ENCODE data around the gene NIPAL4.

The NIPAL4 gene

DNA sequence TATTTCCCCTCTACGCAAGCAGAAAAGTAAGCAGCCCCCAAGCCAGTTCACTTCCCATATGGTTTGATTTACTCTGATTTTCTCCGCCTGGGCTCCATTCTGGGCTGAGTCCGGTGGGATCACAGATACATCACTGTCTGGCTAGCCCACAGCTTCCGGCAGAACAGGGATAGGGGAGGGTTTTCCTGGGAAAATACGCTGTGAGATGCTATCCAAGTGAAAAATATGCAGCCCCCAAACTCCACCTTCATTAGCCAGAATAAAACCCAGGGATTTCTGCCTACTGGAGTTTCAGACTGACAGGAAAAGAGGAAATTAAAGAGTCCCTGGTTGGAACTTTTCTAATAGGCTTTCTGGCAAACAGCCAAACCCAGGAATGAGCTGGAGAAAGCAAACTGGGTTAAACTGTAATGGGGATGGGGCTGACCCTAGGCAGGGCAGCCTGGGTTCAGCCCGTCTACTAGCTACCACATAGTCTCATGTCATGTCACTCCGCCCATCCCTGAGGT, 16.9 kb upstream of the NIPAL4 start:
- Histone ChIP-seq H3K27ac (no peak overlapping the region), H3K9me3 (no peaks in the 10 kb centered on the region), H3K4me3 (ENCODE audit: low read depth in 1 of 2, low read length in 1 of 2) (no peak overlapping the region), H3K36me3 (no peaks in the 10 kb centered on the region), H3K27me3 (peaks cover 41% of the 10 kb centered on the region), H3K4me1 (ENCODE audit: control insufficient read depth in 1 of 2, insufficient read depth in 1 of 2, low read depth in 1 of 2, low read length in 1 of 2) (no peaks in the 10 kb centered on the region)
- TF ChIP-seq, protein P1, sequence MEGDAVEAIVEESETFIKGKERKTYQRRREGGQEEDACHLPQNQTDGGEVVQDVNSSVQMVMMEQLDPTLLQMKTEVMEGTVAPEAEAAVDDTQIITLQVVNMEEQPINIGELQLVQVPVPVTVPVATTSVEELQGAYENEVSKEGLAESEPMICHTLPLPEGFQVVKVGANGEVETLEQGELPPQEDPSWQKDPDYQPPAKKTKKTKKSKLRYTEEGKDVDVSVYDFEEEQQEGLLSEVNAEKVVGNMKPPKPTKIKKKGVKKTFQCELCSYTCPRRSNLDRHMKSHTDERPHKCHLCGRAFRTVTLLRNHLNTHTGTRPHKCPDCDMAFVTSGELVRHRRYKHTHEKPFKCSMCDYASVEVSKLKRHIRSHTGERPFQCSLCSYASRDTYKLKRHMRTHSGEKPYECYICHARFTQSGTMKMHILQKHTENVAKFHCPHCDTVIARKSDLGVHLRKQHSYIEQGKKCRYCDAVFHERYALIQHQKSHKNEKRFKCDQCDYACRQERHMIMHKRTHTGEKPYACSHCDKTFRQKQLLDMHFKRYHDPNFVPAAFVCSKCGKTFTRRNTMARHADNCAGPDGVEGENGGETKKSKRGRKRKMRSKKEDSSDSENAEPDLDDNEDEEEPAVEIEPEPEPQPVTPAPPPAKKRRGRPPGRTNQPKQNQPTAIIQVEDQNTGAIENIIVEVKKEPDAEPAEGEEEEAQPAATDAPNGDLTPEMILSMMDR (IDR thresholded peaks at IDR 0.05): no peak

DNA sequence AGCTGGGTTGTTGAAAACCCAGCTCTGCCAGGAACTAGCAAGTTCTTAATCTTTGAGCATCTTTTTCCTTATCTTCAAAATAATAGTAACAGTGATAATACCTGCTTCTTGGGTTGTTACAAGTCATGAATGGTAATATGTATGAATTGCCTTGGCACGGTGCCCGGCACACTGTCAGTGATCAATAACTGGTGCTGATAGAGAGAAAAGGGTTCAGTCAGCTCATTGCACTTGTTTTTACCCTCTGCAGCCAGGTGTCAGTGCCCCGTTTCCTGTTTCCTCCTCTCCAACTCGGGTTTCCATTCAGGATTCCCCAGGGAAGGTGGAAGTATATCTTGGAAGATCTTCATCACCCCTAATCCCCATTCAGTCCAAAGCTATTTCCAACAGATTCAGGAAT, 15.8 kb upstream of the NIPAL4 start:
- Histone ChIP-seq H3K4me3 (ENCODE audit: low read depth in 1 of 2, low read length in 1 of 2) (no peak overlapping the region), H3K36me3 (no peaks in the 10 kb centered on the region), H3K9me3 (no peaks in the 10 kb centered on the region), H3K4me1 (ENCODE audit: control insufficient read depth in 1 of 2, insufficient read depth in 1 of 2, low read depth in 1 of 2, low read length in 1 of 2) (no peaks in the 10 kb centered on the region), H3K27ac (no peak overlapping the region), H3K27me3 (peaks cover 41% of the 10 kb centered on the region)
- TF ChIP-seq, protein P1 (IDR thresholded peaks at IDR 0.05): no peak

DNA sequence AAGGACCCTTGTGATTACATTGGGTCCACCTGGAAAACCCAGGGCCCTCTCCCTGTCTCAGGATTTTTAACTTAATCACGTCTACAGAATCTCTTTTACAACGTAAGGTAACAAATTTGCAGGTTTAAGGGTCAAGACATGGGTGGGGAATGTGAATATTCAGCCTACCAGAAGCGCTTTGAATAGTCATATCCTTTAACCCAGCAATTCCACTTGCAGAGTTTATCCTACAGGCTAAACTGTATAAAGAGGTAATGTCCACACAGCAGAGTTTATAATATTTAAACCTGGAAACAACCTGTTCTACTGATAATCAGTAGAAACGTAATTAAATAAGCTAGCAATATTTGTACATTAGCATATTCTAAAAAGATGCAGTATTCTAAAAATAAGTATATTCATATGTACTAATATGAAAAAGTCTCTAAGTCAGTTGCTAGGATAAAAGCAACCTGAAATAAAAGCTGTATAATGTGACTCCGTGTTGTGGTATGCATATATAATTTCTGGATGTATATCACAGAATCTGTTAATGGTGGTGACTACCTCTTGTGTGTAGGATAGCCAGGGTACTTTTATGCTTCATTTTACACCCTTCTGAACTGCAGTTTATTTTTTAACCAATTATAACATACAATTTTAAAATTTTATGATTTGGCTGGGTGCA, 14.1 kb upstream of the NIPAL4 start:
- H3K4me3 ChIP-seq (ENCODE audit: low read depth in 1 of 2, low read length in 1 of 2): no peak overlapping the region
- H3K4me1 ChIP-seq (ENCODE audit: control insufficient read depth in 1 of 2, insufficient read depth in 1 of 2, low read depth in 1 of 2, low read length in 1 of 2): no peaks in the 10 kb centered on the region
- TF ChIP-seq, protein P1 (IDR thresholded peaks at IDR 0.05): no peak
- peaks cover 41% of the 10 kb centered on the region for H3K27me3 ChIP-seq
- no peaks in the 10 kb centered on the region for H3K36me3 ChIP-seq
- H3K9me3 ChIP-seq: no peaks in the 10 kb centered on the region
- no peak overlapping the region for H3K27ac ChIP-seq

DNA sequence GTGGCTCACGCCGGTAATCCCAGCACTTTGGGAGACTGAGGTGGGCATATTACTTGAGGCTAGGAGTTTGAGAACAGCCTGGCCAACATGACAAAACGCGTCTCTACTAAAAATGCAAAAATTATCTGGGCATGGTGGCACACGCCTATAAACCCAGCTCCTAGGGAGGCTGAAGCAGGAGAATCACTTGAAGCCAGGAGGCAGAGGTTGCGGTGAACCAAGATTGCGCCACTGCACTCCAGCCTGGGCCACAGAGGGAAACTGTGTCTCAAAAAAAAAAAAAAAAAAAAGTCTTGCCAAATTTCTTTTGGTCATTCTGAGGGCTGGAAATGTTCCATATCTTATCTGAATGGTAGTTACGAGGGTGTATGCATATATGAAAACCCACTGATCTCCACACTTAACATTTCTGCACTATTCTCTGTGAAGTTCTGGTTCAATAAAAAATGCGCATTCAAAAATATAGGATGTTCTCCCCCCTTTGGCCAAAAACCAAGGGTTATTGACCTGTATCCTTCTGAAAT, 13.5 kb upstream of the NIPAL4 start:
- H3K4me1 ChIP-seq (ENCODE audit: control insufficient read depth in 1 of 2, insufficient read depth in 1 of 2, low read depth in 1 of 2, low read length in 1 of 2): no peaks in the 10 kb centered on the region
- H3K4me3 ChIP-seq (ENCODE audit: low read depth in 1 of 2, low read length in 1 of 2): no peak overlapping the region
- H3K27me3 ChIP-seq: peaks cover 41% of the 10 kb centered on the region
- H3K9me3 ChIP-seq: no peaks in the 10 kb centered on the region
- H3K36me3 ChIP-seq: no peaks in the 10 kb centered on the region
- TF ChIP-seq, protein P1 (IDR thresholded peaks at IDR 0.05): no peak
- no peak overlapping the region for H3K27ac ChIP-seq

DNA sequence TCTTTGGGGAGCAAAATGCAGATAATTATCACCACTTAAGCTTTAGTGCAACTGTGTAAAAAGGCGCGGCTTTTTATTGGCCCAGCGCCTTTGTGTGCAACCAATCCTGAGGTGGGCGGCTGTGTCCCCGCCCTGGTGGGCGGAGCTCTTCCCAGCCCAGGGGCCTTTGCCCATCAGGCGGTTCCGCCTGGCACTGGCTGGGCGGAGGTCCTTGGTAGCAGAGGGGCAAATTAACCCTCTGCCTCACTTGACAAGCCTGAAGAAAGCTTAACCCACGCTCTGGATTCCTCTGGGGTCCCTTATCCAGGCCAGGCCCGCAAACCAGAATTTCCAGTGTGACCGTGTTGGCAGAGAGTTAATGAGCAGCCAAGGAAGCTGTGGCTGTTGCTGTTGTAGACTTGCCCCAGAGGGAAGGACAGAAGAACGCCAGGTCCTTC, 12.8 kb upstream of the NIPAL4 start:
- no peaks in the 10 kb centered on the region for H3K36me3 ChIP-seq
- TF ChIP-seq, protein P1 (IDR thresholded peaks at IDR 0.05): no peak
- H3K27me3 ChIP-seq: peaks cover 40% of the 10 kb centered on the region
- no peak overlapping the region for H3K4me3 ChIP-seq (ENCODE audit: low read depth in 1 of 2, low read length in 1 of 2)
- no peaks in the 10 kb centered on the region for H3K4me1 ChIP-seq (ENCODE audit: control insufficient read depth in 1 of 2, insufficient read depth in 1 of 2, low read depth in 1 of 2, low read length in 1 of 2)
- no peak overlapping the region for H3K27ac ChIP-seq
- H3K9me3 ChIP-seq: no peaks in the 10 kb centered on the region

Measured in neutrophil (primary cell).